Upper lobe of right lung (tissue), 1 donor: ENCODE results near the gene ZNF667. TPM values are rescaled to one million over a fixed set of nuclear protein-coding genes. Genes with fewer than 3 reads are reported as not detected.

ENCODE experiments used
- ATAC-seq: fragments of 200-7000 bp; cut with Tn5 transposase; one replicate; pipeline ENCODE4 v1.9.1; 2020; ENCODE audit warnings: mild to moderate bottlenecking, moderate library complexity
- DNase-seq: peaks from one replicate; pipeline ENCODE4 v3.0.0-alpha.2; 2020
- H3K27ac ChIP-seq: fragments of 200-600 bp; one replicate; pipeline ENCODE4 v1.8.0; 2022
- H3K27me3 ChIP-seq: fragments of 200-600 bp; one replicate; pipeline ENCODE4 v1.8.0; 2022; ENCODE audit warnings: mild to moderate bottlenecking
- H3K36me3 ChIP-seq: fragments of 200-600 bp; one replicate; pipeline ENCODE4 v1.8.0; 2022
- H3K4me1 ChIP-seq: fragments of 200-600 bp; one replicate; pipeline ENCODE4 v1.8.0; 2022
- H3K4me3 ChIP-seq: fragments of 200-600 bp; one replicate; pipeline ENCODE4 v1.8.0; 2022; ENCODE audit warnings: mild to moderate bottlenecking
- H3K9me3 ChIP-seq: fragments of 200-600 bp; one replicate; pipeline ENCODE4 v1.8.0; 2022
- CTCF ChIP-seq: fragments of 200-600 bp; IDR thresholded peaks from one replicate; pipeline ENCODE4 v1.8.0; 2022; ENCODE audit warnings: antibody characterized with exemption
- intact Hi-C: fragments of 100-400 bp; cut with DNase I; formaldehyde crosslinking; loops from one replicate; pipeline ENCODE4 v1.11.0; 2022
- total RNA-seq: library from RNA; stranded (reverse); fragmentation: NEBNext Ultra II Directional; extraction: Animal tissue kit (Norgen Biotek cat#: 25700); gene quantifications from one replicate; pipeline ENCODE4 v1.2.1, GENCODE V29; 2021
- donor health status: DM: no; HTN: yes; CAD: no; lungs with severe emphysema.

Gene ZNF667
- total RNA-seq, 1 donor from 2014 or later, result 2.8 TPM

- no peak for ATAC-seq
Measured at GRCh38 chr19:56403261-56403660, 73.9 kb downstream of the ZNF667 start.

GRCh38 chr19:56400485-56400884 is 76.7 kb downstream of the ZNF667 start:
- H3K9me3 ChIP-seq, result peaks cover 8% of the 10 kb centered on the region
- ATAC-seq (no peak), DNase-seq (no peak)
- no peak for TF ChIP-seq CTCF
- peaks cover 7% of the 10 kb centered on the region for H3K4me1 ChIP-seq
- intact Hi-C loops, result no loop called here
- H3K27me3 ChIP-seq, result no peaks in the 10 kb centered on the region
- no peaks in the 10 kb centered on the region for H3K36me3 ChIP-seq
- H3K4me3 ChIP-seq, result no peak overlapping the region
- H3K27ac ChIP-seq, result no peak overlapping the region

More at GRCh38 chr19:56403261-56403660, 73.9 kb downstream of the ZNF667 start:
- no peaks in the 10 kb centered on the region for H3K27me3 ChIP-seq
- H3K36me3 ChIP-seq, result peaks cover 10% of the 10 kb centered on the region
- H3K27ac ChIP-seq, result peak overlapping the region; percentile 96
- H3K9me3 ChIP-seq, result peaks cover 8% of the 10 kb centered on the region
- H3K4me3 ChIP-seq, result peak overlapping the region; percentile 76
- DNase-seq, result no peak
- no peak for TF ChIP-seq CTCF
- peaks cover 7% of the 10 kb centered on the region for H3K4me1 ChIP-seq
- intact Hi-C loops, result no loop called here

GRCh38 chr19:56398809-56399208 is 78.3 kb downstream of the ZNF667 start:
- Histone ChIP-seq H3K4me3 (no peak overlapping the region), H3K27me3 (no peaks in the 10 kb centered on the region), H3K4me1 (no peaks in the 10 kb centered on the region), H3K9me3 (peaks cover 8% of the 10 kb centered on the region), H3K36me3 (no peaks in the 10 kb centered on the region), H3K27ac (no peak overlapping the region)
- TF ChIP-seq CTCF, result no peak
- DNase-seq (no peak), ATAC-seq (no peak)
- intact Hi-C loops, result no loop called here

GRCh38 chr19:56393119-56394012 is 83.8 kb downstream of the ZNF667 start, which contains the start of gene ZNF582:
ZNF582 (minus strand) TSS chr19:56393534; CDS start chr19:56391752, 1,782 bp downstream.
- no peaks in the 10 kb centered on the region for H3K4me1 ChIP-seq
- peaks cover 4% of the 10 kb centered on the region for H3K36me3 ChIP-seq
- peak; percentile 70 for TF ChIP-seq CTCF
- ATAC-seq, result peak; percentile 99
- peak within 1 kb of the TSS; percentile 64 for H3K4me3 ChIP-seq
- no peaks in the 10 kb centered on the region for H3K9me3 ChIP-seq
- intact Hi-C loops, result no loop called here
- H3K27ac ChIP-seq, result peak within 1 kb of the TSS; percentile 94
- peak; percentile 97 for DNase-seq
- no peaks in the 10 kb centered on the region for H3K27me3 ChIP-seq

Other genes with a start within 250 kb of the ZNF667 start
- 1.1 TPM for gene EDDM13, start 204.6 kb downstream of the ZNF667 start, total RNA-seq
- gene ZSCAN5A, start 162.5 kb downstream of the ZNF667 start, total RNA-seq, result 14.8 TPM
- gene ZNF582, start 83.8 kb downstream of the ZNF667 start, total RNA-seq, result 4.2 TPM
- gene ZNF583, start 73.0 kb downstream of the ZNF667 start, total RNA-seq, result 9.3 TPM
- 5.9 TPM for gene ZNF471, start 30.5 kb upstream of the ZNF667 start, total RNA-seq
- gene ZFP28, start 61.6 kb upstream of the ZNF667 start, total RNA-seq, result 7.1 TPM
- gene ZNF470, start 90.1 kb upstream of the ZNF667 start, total RNA-seq, result 3.4 TPM
- 7.0 TPM for gene ZNF71, start 118.0 kb upstream of the ZNF667 start, total RNA-seq
- gene SMIM17, start 165.8 kb upstream of the ZNF667 start, total RNA-seq, result not detected
- 3.0 TPM for gene ZNF835, start 194.4 kb upstream of the ZNF667 start, total RNA-seq